ENCODE results near the gene KLC3. TPM values are rescaled to one million over a fixed set of nuclear protein-coding genes. Genes with fewer than 3 reads are reported as not detected.
"Not testable (repeated sequence)": the region's sequence is repeated elsewhere in the genome, so short reads cannot be mapped to it uniquely, and the experiment has no call there.

KLC3 gene
- total and polyA plus RNA-seq, 4 donors, result 0.80 to 2.2 (median 1.4) TPM

DNA sequence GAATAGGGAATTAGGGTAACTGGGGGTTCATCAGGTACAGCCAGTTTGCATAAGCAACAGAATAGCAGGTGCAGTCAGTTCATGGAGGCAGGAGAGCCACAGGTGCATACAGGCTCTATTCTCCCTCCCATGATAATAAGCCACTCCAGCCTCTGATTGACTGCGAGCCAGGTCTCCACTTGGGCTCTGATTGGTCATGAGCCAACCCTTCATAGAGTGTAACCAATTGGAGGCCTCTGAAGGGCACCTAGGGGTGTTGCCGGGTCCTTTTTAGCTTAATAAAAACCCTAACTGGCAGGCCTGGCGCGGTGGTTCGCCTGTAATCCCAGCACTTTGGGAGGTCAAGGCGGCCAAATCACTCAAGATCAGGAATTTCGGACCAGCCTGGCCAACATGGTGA is 9.1 kb upstream of the KLC3 start:
- H3K9me3 ChIP-seq (ENCODE audit: control insufficient read depth in 4 of 4, insufficient read depth in 3 of 4, low read length in 3 of 4), result no peaks in the 10 kb centered on the region
- ATAC-seq (ENCODE audit: insufficient read depth, low FRiP score), result no peak
- no peak for DNase-seq
- no peak overlapping the region for H3K4me3 ChIP-seq
- TF ChIP-seq, protein P1, sequence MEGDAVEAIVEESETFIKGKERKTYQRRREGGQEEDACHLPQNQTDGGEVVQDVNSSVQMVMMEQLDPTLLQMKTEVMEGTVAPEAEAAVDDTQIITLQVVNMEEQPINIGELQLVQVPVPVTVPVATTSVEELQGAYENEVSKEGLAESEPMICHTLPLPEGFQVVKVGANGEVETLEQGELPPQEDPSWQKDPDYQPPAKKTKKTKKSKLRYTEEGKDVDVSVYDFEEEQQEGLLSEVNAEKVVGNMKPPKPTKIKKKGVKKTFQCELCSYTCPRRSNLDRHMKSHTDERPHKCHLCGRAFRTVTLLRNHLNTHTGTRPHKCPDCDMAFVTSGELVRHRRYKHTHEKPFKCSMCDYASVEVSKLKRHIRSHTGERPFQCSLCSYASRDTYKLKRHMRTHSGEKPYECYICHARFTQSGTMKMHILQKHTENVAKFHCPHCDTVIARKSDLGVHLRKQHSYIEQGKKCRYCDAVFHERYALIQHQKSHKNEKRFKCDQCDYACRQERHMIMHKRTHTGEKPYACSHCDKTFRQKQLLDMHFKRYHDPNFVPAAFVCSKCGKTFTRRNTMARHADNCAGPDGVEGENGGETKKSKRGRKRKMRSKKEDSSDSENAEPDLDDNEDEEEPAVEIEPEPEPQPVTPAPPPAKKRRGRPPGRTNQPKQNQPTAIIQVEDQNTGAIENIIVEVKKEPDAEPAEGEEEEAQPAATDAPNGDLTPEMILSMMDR (IDR thresholded peaks at IDR 0.05; ENCODE audit: control extremely low read depth, extremely low read depth), result no peak
- no peak overlapping the region for H3K27ac ChIP-seq (ENCODE audit: low read depth in 1 of 2, low read length in 1 of 2)
- H3K36me3 ChIP-seq (ENCODE audit: control insufficient read depth in 4 of 4, insufficient read depth in 4 of 4, low read length in 4 of 4), result no peaks in the 10 kb centered on the region
- WGBS, 2 donors, result 86 to 88% methylated on average over 7 of the region's 7 CpGs
- H3K9ac ChIP-seq (ENCODE audit: insufficient read depth in 1 of 2, low read length in 2 of 2), result no peak overlapping the region
- H3K27me3 ChIP-seq (ENCODE audit: control insufficient read depth in 3 of 3, insufficient read depth in 3 of 3, low read length in 2 of 3), result no peaks in the 10 kb centered on the region
- peaks cover 0 to under 1% (median 0%) of the 10 kb centered on the region in 5 donors for H3K4me1 ChIP-seq (ENCODE audit: control insufficient read depth in 5 of 5, insufficient read depth in 5 of 5, low read length in 5 of 5)

DNA sequence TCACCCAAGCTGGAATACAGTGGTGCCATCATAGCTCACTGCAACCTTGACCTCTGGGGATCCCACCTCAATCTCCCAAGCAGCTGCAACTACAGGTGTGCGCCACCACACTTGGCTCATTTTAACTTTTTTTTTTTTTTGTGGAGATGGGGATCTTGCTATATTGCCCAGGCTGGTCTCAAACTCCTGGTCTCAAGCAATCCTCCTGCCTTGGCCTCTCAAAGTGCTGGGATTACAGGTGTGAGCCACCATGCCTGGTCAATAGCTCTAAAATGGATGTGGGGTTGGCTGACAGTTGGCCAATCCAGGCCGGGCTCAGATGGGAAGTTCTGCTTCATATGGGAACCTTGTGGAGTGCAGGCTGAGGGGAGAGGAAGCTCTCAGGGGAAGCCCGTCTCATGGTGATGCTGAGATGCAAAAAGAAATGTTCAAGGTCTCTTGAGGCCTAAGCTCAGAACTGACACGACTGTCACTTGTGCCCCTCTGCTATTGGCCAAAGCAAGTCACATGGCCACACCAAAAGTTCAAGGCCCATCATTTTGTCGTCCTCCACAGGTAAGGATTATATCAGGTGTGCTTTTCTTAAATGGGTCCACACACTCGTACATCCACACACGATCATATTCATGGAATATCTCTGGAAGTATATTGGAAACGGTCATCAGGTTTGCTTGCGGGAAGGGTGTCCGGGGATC is 6.8 kb upstream of the KLC3 start:
- H3K27me3 ChIP-seq (ENCODE audit: control insufficient read depth in 3 of 3, insufficient read depth in 3 of 3, low read length in 2 of 3), result no peaks in the 10 kb centered on the region
- ATAC-seq (ENCODE audit: insufficient read depth, low FRiP score) (no peak), DNase-seq (no peak)
- 80 to 83% methylated on average over 10 of the region's 10 CpGs for WGBS, 2 donors
- H3K4me1 ChIP-seq (ENCODE audit: control insufficient read depth in 5 of 5, insufficient read depth in 5 of 5, low read length in 5 of 5), result no peaks in the 10 kb centered on the region
- TF ChIP-seq, protein P1 (IDR thresholded peaks at IDR 0.05; ENCODE audit: control extremely low read depth, extremely low read depth), result no peak
- no peak overlapping the region for H3K27ac ChIP-seq (ENCODE audit: low read depth in 1 of 2, low read length in 1 of 2)
- no peak overlapping the region for H3K9ac ChIP-seq (ENCODE audit: insufficient read depth in 1 of 2, low read length in 2 of 2)
- H3K9me3 ChIP-seq (ENCODE audit: control insufficient read depth in 4 of 4, insufficient read depth in 3 of 4, low read length in 3 of 4), result no peaks in the 10 kb centered on the region
- H3K36me3 ChIP-seq (ENCODE audit: control insufficient read depth in 4 of 4, insufficient read depth in 4 of 4, low read length in 4 of 4), result no peaks in the 10 kb centered on the region
- no peak overlapping the region for H3K4me3 ChIP-seq

DNA sequence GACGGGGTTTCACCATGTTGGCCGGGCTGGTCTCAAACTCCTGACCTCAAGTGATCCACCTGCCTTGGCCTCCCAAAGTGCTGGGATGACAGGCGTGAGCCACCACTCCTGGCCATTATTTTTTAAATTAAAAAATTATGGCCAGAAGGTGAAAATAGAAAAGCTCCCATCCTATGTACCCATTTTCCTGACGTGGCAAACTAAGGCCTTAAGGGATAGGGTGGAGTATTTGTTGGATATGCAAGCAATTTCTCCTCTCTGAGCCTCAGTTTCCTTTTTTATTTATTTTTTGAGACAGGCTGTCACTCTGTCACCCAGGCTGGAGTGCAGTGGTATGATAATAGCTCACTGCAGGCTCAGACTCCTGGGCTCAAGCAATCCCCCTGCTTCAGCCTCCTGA is 5.7 kb upstream of the KLC3 start:
- not testable (repeated sequence) for ATAC-seq (ENCODE audit: insufficient read depth, low FRiP score); H3K27ac ChIP-seq (ENCODE audit: low read depth in 1 of 2, low read length in 1 of 2); H3K4me3 ChIP-seq; H3K9me3 ChIP-seq (ENCODE audit: control insufficient read depth in 4 of 4, insufficient read depth in 3 of 4, low read length in 3 of 4); DNase-seq; H3K27me3 ChIP-seq (ENCODE audit: control insufficient read depth in 3 of 3, insufficient read depth in 3 of 3, low read length in 2 of 3); H3K36me3 ChIP-seq (ENCODE audit: control insufficient read depth in 4 of 4, insufficient read depth in 4 of 4, low read length in 4 of 4); H3K4me1 ChIP-seq (ENCODE audit: control insufficient read depth in 5 of 5, insufficient read depth in 5 of 5, low read length in 5 of 5); H3K9ac ChIP-seq (ENCODE audit: insufficient read depth in 1 of 2, low read length in 2 of 2)
- 90 to 93% methylated on average over 4 of the region's 4 CpGs for WGBS, 2 donors

DNA sequence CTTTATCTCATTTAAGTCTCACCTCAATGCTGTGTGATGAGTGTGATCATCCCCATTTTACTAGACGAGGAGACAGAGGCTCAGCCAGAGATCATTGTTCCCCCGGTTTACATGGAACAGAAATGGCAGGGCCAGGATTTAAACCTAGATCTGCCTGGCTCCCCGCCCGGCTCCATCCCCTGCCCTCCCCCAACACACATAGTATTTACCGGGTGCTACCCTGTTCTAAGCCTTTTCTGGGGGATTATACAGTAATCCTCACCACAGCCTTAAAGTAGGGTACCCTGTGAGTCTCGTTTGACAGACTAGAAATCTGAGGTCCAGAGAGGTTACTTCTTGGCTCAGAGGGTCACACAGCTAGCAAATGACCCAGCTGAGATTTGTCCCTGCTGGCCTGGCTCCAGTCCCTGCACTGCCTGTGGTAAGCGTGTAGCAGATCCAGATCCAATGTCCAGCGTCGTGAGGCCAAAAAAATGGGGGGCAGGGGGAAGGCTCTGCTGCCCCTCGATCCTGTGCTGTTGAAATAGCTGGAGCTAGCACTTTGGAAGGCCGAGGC is 3.8 kb upstream of the KLC3 start:
- WGBS, 2 donors, result 69 to 70% methylated on average over 11 of the region's 11 CpGs
- H3K4me3 ChIP-seq, result no peak overlapping the region
- H3K36me3 ChIP-seq (ENCODE audit: control insufficient read depth in 4 of 4, insufficient read depth in 4 of 4, low read length in 4 of 4), result no peaks in the 10 kb centered on the region
- peaks cover 0 to 11% (median 10%) of the 10 kb centered on the region in 3 donors for H3K27me3 ChIP-seq (ENCODE audit: control insufficient read depth in 3 of 3, insufficient read depth in 3 of 3, low read length in 2 of 3)
- H3K9me3 ChIP-seq (ENCODE audit: control insufficient read depth in 4 of 4, insufficient read depth in 3 of 4, low read length in 3 of 4), result no peaks in the 10 kb centered on the region
- H3K9ac ChIP-seq (ENCODE audit: insufficient read depth in 1 of 2, low read length in 2 of 2), result no peak overlapping the region
- peaks cover 0 to 6% (median 3%) of the 10 kb centered on the region in 5 donors for H3K4me1 ChIP-seq (ENCODE audit: control insufficient read depth in 5 of 5, insufficient read depth in 5 of 5, low read length in 5 of 5)
- TF ChIP-seq, protein P1 (IDR thresholded peaks at IDR 0.05; ENCODE audit: control extremely low read depth, extremely low read depth), result no peak
- H3K27ac ChIP-seq (ENCODE audit: low read depth in 1 of 2, low read length in 1 of 2), result no peak overlapping the region
- DNase-seq, result no peak
- no peak for ATAC-seq (ENCODE audit: insufficient read depth, low FRiP score)
